H1 (cell line): ENCODE measurements around the gene COX14. TPM values are rescaled to one million over a fixed set of nuclear protein-coding genes. Genes with fewer than 3 reads are reported as not detected.

Experiments
- CBX8 ChIP-seq: fragments of 300-800, 300-1000 bp; sonication (generic); IDR thresholded peaks from 2 replicates; pipeline ENCODE4 v1.7.1; 2016; ENCODE audit warnings: low read depth, low read length, borderline replicate concordance
- CEBPB ChIP-seq: IDR thresholded peaks from 2 replicates; pipeline ENCODE4 v1.6.1; 2012; ENCODE audit warnings: low read depth, low read length
- CHD2 ChIP-seq: IDR thresholded peaks from 2 replicates; pipeline ENCODE4 v1.6.1; 2012; ENCODE audit warnings: low read length, improper control_type of control experiment
- CREB1 ChIP-seq: IDR thresholded peaks from 2 replicates; pipeline ENCODE4 v1.6.1; 2012; ENCODE audit warnings: inconsistent platforms
- CTBP2 ChIP-seq: IDR thresholded peaks from 2 replicates; pipeline ENCODE4 v1.7.0; 2011; ENCODE audit warnings: borderline replicate concordance, mild to moderate bottlenecking, moderate library complexity, mixed read lengths, low read length; ENCODE audit not compliant: insufficient read depth, insufficient read length
- GTF2F1 ChIP-seq: IDR thresholded peaks from 2 replicates; pipeline ENCODE4 v1.6.1; 2012; ENCODE audit warnings: low read depth, low read length, improper control_type of control experiment, borderline replicate concordance
- HDAC2 ChIP-seq, 2 experiments: fragments of 300-600 bp in 1 of 2; sonication (generic) in 1 of 2; IDR thresholded peaks; 2 replicates each; pipeline ENCODE4 v1.6.1; 2011 to 2012; ENCODE audit warnings: low read depth in 2 of 2, low read length in 2 of 2, mild to moderate bottlenecking in 2 of 2, moderate library complexity in 2 of 2, borderline replicate concordance in 1 of 2, inconsistent platforms in 1 of 2
- KDM4A ChIP-seq: IDR thresholded peaks from one replicate; pipeline ENCODE4 v1.7.1; 2012; ENCODE audit warnings: low read depth, mild to moderate bottlenecking, moderate library complexity, low read length, inconsistent platforms; ENCODE audit not compliant: severe bottlenecking
- SIN3A ChIP-seq, 2 experiments: IDR thresholded peaks in 1 of 2; conservative IDR thresholded peaks in 1 of 2; 2 replicates each; pipeline ENCODE4 v1.6.1; 2011 to 2012; ENCODE audit warnings: low read length in 2 of 2, improper control_type of control experiment in 1 of 2, low read depth in 1 of 2, mild to moderate bottlenecking in 1 of 2
- SP4 ChIP-seq: IDR thresholded peaks from 2 replicates; pipeline ENCODE4 v1.6.1; 2012; ENCODE audit warnings: low read length, inconsistent platforms
- SRF ChIP-seq: IDR thresholded peaks from 2 replicates; pipeline ENCODE4 v1.6.1; 2011; ENCODE audit warnings: mild to moderate bottlenecking, low read depth, low read length, moderate library complexity
- SUZ12 ChIP-seq: fragments of 200-600 bp; sonication (generic); IDR thresholded peaks from 2 replicates; pipeline ENCODE4 v1.6.1; 2012; ENCODE audit warnings: mild to moderate bottlenecking, inconsistent platforms, low read length, moderate library complexity, mixed read lengths
- TAF1 ChIP-seq: IDR thresholded peaks from 2 replicates; pipeline ENCODE4 v1.6.1; 2011; ENCODE audit warnings: mild to moderate bottlenecking, low read depth, low read length
- TCF12 ChIP-seq: IDR thresholded peaks from 2 replicates; pipeline ENCODE4 v1.6.1; 2011; ENCODE audit warnings: low read depth, mild to moderate bottlenecking, low read length
- TEAD4 ChIP-seq: IDR thresholded peaks from 2 replicates; pipeline ENCODE4 v1.6.1; 2012; ENCODE audit warnings: low read depth, low read length, inconsistent platforms, mixed read lengths
- ZNF274 ChIP-seq: IDR thresholded peaks from 2 replicates; pipeline ENCODE4 v1.7.0; 2012; ENCODE audit warnings: low read length, borderline replicate concordance; ENCODE audit errors: extremely low read depth
- polyA plus RNA-seq, 7 experiments: library from polyadenylated mRNA; depleted of rRNA in 3 of 7; stranded (reverse) in 5 of 7; unstranded in 2 of 7; fragments of >200 nt in 5 of 7; fragments of 200-250 nt in 2 of 7; gene quantifications; 1 replicate in 5 of 7; 2 replicates in 1 of 7; 4 replicates in 1 of 7; pipeline versions ENCODE4 v1.2.1 to v1.2.3, GENCODE V29; 2011 to 2013; ENCODE audit warnings: missing spikeins in 2 of 7, mixed read lengths in 2 of 7
- total RNA-seq: library from RNA; stranded (reverse); fragmentation: NEBNext Ultra II Directional; extraction: Animal tissue kit (Norgen Biotek cat#: 25700); gene quantifications from 2 replicates; pipeline ENCODE4 v1.2.1, GENCODE V29; 2021
- TF ChIP-seq, protein P1 (sequence below): IDR thresholded peaks from 2 replicates; pipeline ENCODE4 v1.6.1; 2011; ENCODE audit warnings: low read depth, mild to moderate bottlenecking, low read length; ENCODE audit not compliant: insufficient read depth
- TF ChIP-seq, protein P2 (sequence below), 3 experiments: IDR thresholded peaks; 1 replicate in 2 of 3; 2 replicates in 1 of 3; pipeline versions ENCODE4 v1.5.1 to v1.6.1; 2011; ENCODE audit warnings: low read length in 3 of 3, mild to moderate bottlenecking in 3 of 3, inconsistent platforms in 2 of 3, low read depth in 1 of 3, moderate library complexity in 1 of 3; ENCODE audit not compliant: insufficient read depth in 1 of 3; ENCODE audit errors: control extremely low read depth in 1 of 3
- TF ChIP-seq, protein P3 (sequence below): IDR thresholded peaks from 2 replicates; pipeline ENCODE4 v1.6.1; 2011; ENCODE audit warnings: low read length, improper control_type of control experiment

The COX14 gene
- total and polyA plus RNA-seq, 2 of the 8 experiments (the other 6 are each of a cell fraction or from before 2014, with no cell fraction given) = 40.1 to 102 TPM

DNA sequence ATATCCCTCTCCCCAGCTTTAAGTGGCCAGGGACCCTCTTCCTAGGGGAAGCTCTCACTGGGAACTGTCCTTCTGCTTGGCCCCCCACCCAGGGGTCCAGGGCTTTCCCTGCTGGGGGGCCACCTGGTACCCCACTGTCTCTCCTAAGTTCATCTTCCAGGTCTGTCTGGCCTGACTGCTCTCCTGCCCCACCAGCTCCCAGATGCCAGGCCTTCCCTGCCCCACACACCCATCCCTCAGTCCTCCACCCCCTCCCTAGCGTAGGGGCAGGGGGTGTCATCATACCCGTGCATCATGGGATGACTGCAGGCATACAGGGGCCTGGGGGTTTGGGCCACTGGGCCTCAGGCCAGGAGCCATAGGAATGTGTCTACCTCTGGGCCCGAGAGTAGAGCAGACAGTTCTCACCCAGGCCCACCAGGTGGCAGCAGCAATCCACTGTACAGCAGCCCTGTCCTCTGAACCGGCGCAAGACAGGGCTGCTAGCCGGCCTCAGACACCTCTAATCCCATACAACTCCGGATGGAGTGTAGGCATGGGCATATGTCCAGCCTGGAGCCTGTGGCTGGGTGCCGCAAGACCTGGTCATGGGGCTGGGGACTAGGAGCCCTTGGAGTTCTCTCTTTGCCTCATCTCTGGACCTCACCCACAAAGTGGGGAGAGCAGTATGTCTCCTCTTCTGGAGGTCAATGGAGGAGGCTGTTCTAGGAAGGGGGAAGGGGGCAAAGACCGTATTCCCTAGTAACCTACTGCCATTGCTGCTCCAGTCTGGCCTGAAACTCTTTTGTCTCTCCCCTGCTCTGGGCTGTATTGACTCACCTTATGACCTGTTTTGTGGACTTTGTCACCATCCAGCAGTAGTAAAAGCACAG, 36.9 kb upstream of the COX14 start (continued):
- TF ChIP-seq KDM4A = no peak
- no peak for TF ChIP-seq TCF12
- no peak for TF ChIP-seq TAF1
- no peak for TF ChIP-seq SIN3A (conservative IDR thresholded peaks at IDR 0.05 in 1 of 2, IDR thresholded peaks at IDR 0.05 in 1 of 2; ENCODE audit: low read depth in 1 of 2, low read length in 2 of 2)
- TF ChIP-seq SP4 = no peak
- no peak for TF ChIP-seq SUZ12
- TF ChIP-seq GTF2F1 = 0 out of 2 replicates have a peak, but pooled peaks have one; percentile 20
- TF ChIP-seq, protein P1, sequence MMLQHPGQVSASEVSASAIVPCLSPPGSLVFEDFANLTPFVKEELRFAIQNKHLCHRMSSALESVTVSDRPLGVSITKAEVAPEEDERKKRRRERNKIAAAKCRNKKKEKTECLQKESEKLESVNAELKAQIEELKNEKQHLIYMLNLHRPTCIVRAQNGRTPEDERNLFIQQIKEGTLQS = no peak
- peak; percentile 71; the same call in 1 of the 2 replicates for TF ChIP-seq TEAD4
- TF ChIP-seq CREB1 = no peak
- TF ChIP-seq CTBP2 = no peak
- no peak for TF ChIP-seq HDAC2 (IDR thresholded peaks at IDR 0.05; ENCODE audit: borderline replicate concordance in 1 of 2, low read depth in 2 of 2, low read length in 2 of 2)
- no peak for TF ChIP-seq ZNF274
- 0 out of 2 replicates have a peak, but pooled peaks have one; percentile 59 for TF ChIP-seq CHD2
- no peak for TF ChIP-seq CBX8
- no peak for TF ChIP-seq SRF
- TF ChIP-seq, protein P2, sequence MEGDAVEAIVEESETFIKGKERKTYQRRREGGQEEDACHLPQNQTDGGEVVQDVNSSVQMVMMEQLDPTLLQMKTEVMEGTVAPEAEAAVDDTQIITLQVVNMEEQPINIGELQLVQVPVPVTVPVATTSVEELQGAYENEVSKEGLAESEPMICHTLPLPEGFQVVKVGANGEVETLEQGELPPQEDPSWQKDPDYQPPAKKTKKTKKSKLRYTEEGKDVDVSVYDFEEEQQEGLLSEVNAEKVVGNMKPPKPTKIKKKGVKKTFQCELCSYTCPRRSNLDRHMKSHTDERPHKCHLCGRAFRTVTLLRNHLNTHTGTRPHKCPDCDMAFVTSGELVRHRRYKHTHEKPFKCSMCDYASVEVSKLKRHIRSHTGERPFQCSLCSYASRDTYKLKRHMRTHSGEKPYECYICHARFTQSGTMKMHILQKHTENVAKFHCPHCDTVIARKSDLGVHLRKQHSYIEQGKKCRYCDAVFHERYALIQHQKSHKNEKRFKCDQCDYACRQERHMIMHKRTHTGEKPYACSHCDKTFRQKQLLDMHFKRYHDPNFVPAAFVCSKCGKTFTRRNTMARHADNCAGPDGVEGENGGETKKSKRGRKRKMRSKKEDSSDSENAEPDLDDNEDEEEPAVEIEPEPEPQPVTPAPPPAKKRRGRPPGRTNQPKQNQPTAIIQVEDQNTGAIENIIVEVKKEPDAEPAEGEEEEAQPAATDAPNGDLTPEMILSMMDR (IDR thresholded peaks at IDR 0.05; ENCODE audit: control extremely low read depth in 1 of 3, insufficient read depth in 1 of 3, low read depth in 1 of 3, low read length in 3 of 3) = peak; percentile 92 to 94 (median 94)
- TF ChIP-seq, protein P3, sequence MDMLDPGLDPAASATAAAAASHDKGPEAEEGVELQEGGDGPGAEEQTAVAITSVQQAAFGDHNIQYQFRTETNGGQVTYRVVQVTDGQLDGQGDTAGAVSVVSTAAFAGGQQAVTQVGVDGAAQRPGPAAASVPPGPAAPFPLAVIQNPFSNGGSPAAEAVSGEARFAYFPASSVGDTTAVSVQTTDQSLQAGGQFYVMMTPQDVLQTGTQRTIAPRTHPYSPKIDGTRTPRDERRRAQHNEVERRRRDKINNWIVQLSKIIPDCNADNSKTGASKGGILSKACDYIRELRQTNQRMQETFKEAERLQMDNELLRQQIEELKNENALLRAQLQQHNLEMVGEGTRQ = no peak
- TF ChIP-seq CEBPB = no peak
